Measurements from ENCODE around the gene SLC4A1.

SLC4A1 gene

GRCh38 chr17:44277976-44278375, 10.0 kb upstream of the SLC4A1 start:
- no peak for DNase-seq (ENCODE audit: low spot score in 2 of 2)
- in situ Hi-C loops (cut with MboI; ENCODE audit: low sequenced_read_pairs), result no loop called here

DNA sequence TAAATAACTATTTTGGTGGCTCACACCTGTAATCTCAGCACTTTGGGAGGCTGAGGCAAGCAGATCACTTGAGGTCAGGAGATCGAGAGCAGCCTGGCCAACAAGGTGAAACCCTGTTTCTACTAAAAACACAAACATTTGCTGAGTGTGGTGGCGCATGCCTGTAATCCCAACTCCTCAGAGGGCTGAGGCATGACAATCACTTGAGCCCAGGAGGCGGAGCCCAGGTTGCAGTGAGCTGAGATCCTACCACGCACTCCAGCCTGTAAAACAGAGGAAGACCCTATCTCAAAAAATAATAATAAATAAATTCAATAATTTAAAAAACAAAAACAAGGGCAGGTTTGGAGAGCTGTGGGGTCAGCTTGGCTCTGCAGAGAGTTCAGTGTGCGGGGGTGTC, 5.7 kb upstream of the SLC4A1 start:
- no peak for DNase-seq (ENCODE audit: low spot score in 2 of 2)
- in situ Hi-C loops (cut with MboI; ENCODE audit: low sequenced_read_pairs), result no loop called here
- Histone ChIP-seq H3K4me3 (no peak overlapping the region), H3K9me3 (no peaks in the 10 kb centered on the region), H3K4me1 (no peaks in the 10 kb centered on the region), H3K36me3 (replicated peaks) (no peaks in the 10 kb centered on the region), H3K27me3 (ENCODE audit: low read depth) (no peaks in the 10 kb centered on the region)

More at GRCh38 chr17:44277976-44278375, 10.0 kb upstream of the SLC4A1 start:
- Histone ChIP-seq H3K36me3 (replicated peaks) (no peaks in the 10 kb centered on the region), H3K27me3 (ENCODE audit: low read depth) (no peaks in the 10 kb centered on the region), H3K4me1 (no peaks in the 10 kb centered on the region), H3K9me3 (no peaks in the 10 kb centered on the region), H3K4me3 (no peak overlapping the region)

GRCh38 chr17:44272954-44273353, 5.0 kb upstream of the SLC4A1 start:
- Histone ChIP-seq H3K36me3 (replicated peaks) (no peaks in the 10 kb centered on the region), H3K9me3 (no peaks in the 10 kb centered on the region), H3K4me3 (no peak overlapping the region), H3K4me1 (no peaks in the 10 kb centered on the region), H3K27me3 (ENCODE audit: low read depth) (no peaks in the 10 kb centered on the region)
- DNase-seq (ENCODE audit: low spot score in 2 of 2), result no peak
- in situ Hi-C loops (cut with MboI; ENCODE audit: low sequenced_read_pairs), result no loop called here

DNA sequence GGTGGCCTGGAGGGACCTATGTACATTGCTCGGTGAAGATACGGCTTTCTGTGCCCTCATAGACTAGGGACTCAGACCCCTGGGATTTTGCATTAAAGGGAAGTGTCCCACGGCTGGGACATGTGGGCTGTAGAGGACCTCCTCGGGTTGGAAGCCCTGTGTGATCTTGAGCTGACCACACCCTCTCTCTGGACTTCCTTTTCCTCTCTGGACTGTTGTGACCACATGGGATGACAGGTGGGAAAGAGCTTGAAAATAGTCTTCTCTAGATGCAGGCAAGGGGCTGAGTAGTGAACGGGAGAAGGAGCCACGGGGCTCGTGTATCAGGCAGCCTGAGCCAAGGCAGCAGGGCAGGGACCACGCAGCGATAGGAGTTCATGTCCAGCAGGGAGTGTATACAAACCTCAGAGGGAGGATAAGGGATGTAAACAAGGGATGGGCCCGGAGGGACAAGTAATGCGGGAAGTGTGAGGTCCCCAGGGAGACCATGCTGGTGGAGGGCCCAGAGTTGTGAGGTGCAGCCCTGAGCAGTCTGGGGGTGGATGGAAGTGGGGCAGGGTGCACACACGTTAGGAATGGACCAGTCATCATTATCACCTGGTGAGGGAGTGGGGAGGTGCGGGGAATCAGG, 4.5 kb upstream of the SLC4A1 start:
- DNase-seq (ENCODE audit: low spot score in 2 of 2), result no peak
- H3K4me3 ChIP-seq, result no peak overlapping the region
- no peaks in the 10 kb centered on the region for H3K27me3 ChIP-seq (ENCODE audit: low read depth)
- in situ Hi-C loops (cut with MboI; ENCODE audit: low sequenced_read_pairs), result no loop called here
- H3K4me1 ChIP-seq, result no peaks in the 10 kb centered on the region
- no peaks in the 10 kb centered on the region for H3K9me3 ChIP-seq
- no peaks in the 10 kb centered on the region for H3K36me3 ChIP-seq (replicated peaks)

DNA sequence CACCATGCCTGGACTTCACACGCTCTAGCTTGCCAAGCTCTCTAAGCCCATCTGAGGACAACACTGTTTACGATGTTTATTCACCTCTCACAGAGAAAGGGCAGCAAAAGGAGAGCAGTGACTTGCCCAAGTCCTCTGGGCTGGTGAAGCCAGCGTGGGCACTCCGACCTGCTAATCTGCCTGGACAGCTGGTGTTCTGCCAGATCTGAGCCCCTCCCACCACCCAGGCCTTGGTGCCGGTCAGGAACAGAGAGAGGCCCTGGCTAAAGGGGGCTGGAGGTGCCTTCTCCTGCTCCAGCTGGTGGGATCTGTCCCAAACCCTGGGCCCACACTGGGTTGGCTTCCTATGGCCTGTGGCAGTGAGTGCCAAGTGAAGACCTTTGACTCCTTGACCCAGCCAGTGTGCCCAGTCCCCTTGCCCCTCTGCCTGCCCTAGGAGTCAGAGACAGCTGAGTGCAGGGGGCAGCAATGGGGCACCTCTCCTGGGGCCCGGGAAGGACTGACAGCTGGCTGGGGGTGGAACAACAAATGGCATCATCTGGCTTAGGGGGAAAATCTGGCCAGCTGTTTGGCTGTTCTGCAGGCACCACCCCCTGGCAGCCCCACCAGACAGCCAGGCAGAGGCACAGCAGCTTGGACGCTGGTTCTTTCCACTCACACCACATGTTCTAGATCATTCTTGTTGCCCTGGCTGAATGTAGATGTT, 1.8 kb upstream of the SLC4A1 start:
- Histone ChIP-seq H3K27me3 (ENCODE audit: low read depth) (no peaks in the 10 kb centered on the region), H3K9me3 (no peaks in the 10 kb centered on the region), H3K4me3 (no peak overlapping the region), H3K4me1 (no peaks in the 10 kb centered on the region), H3K36me3 (replicated peaks) (no peaks in the 10 kb centered on the region)
- no peak for DNase-seq (ENCODE audit: low spot score in 2 of 2)
- in situ Hi-C loops (cut with MboI; ENCODE audit: low sequenced_read_pairs), result no loop called here

GRCh38 chr17:44268709-44269534, 987 bp upstream of the SLC4A1 start:
- in situ Hi-C loops (cut with MboI; ENCODE audit: low sequenced_read_pairs), result no loop called here
- Histone ChIP-seq H3K36me3 (replicated peaks) (no peaks in the 10 kb centered on the region), H3K4me3 (no peak overlapping the region), H3K9me3 (no peaks in the 10 kb centered on the region), H3K4me1 (no peaks in the 10 kb centered on the region), H3K27me3 (ENCODE audit: low read depth) (no peaks in the 10 kb centered on the region)
- DNase-seq (ENCODE audit: low spot score in 2 of 2), result no peak

- no peak overlapping the region for H3K4me3 ChIP-seq
- peaks cover 6% of the 10 kb centered on the region; the same call in 1 of the 2 replicates for H3K27me3 ChIP-seq (ENCODE audit: low read depth)
- no peaks in the 10 kb centered on the region for H3K9me3 ChIP-seq
- no peak for DNase-seq (ENCODE audit: low spot score in 2 of 2)
- H3K4me1 ChIP-seq, result no peaks in the 10 kb centered on the region
- no peaks in the 10 kb centered on the region for H3K36me3 ChIP-seq (replicated peaks)
- in situ Hi-C loops (cut with MboI; ENCODE audit: low sequenced_read_pairs), result no loop called here
Measured at GRCh38 chr17:44267165-44267455, 825 bp downstream of the SLC4A1 start.

DNA sequence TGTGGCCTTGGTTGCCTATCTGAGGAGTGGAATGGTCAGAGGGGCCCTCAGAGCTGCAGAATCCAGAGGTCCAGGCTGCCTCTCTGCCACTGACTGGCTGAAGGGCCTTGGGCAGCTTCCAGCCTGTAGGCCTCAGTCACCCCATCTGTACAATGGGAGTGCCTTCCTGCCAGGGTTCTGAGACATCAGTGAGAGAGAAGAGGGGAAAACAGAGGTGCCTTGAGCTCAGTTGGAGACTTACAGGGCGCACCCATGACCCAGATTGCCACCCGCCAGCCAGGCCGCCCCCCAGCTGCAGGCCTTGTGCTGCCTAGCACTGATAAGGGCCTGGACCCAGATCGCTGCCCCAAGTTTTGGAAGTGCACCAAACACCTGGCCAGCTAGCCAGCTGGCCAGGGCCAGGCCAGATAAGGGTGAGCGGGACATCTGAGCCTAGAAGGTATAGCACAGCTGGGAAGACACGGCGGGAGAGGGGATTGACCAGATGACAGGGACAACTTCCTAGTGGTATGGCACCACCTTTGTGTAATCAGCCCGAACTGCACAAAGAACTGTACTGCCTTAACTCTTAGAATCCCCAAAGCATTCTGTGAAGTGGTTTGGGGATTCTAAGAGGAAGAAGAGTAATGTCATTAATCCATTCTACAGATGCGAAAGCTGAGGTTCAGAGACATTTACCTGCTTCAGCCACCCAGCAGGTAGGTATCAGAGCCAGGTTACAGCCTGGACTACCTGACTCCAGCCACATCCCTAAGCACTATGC, 1.4 kb downstream of the SLC4A1 start:
- Histone ChIP-seq H3K4me1 (no peaks in the 10 kb centered on the region), H3K9me3 (no peaks in the 10 kb centered on the region), H3K36me3 (replicated peaks) (no peaks in the 10 kb centered on the region), H3K4me3 (no peak overlapping the region), H3K27me3 (ENCODE audit: low read depth) (peaks cover 6% of the 10 kb centered on the region; the same call in 1 of the 2 replicates)
- DNase-seq (ENCODE audit: low spot score in 2 of 2), result no peak
- in situ Hi-C loops (cut with MboI; ENCODE audit: low sequenced_read_pairs), result no loop called here

- Histone ChIP-seq H3K9me3 (no peaks in the 10 kb centered on the region), H3K4me3 (no peak overlapping the region), H3K4me1 (no peaks in the 10 kb centered on the region), H3K27me3 (ENCODE audit: low read depth) (peaks cover 6% of the 10 kb centered on the region; the same call in 1 of the 2 replicates), H3K36me3 (replicated peaks) (no peaks in the 10 kb centered on the region)
- DNase-seq (ENCODE audit: low spot score in 2 of 2), result no peak
- in situ Hi-C loops (cut with MboI; ENCODE audit: low sequenced_read_pairs), result no loop called here
Measured at GRCh38 chr17:44263345-44263902, 4.5 kb downstream of the SLC4A1 start.

GRCh38 chr17:44262654-44263225, 5.2 kb downstream of the SLC4A1 start:
- H3K4me3 ChIP-seq, result no peak overlapping the region
- H3K27me3 ChIP-seq (ENCODE audit: low read depth), result peaks cover 6% of the 10 kb centered on the region; the same call in 1 of the 2 replicates
- no peaks in the 10 kb centered on the region for H3K4me1 ChIP-seq
- in situ Hi-C loops (cut with MboI; ENCODE audit: low sequenced_read_pairs), result no loop called here
- no peaks in the 10 kb centered on the region for H3K36me3 ChIP-seq (replicated peaks)
- H3K9me3 ChIP-seq, result no peaks in the 10 kb centered on the region
- no peak for DNase-seq (ENCODE audit: low spot score in 2 of 2)

DNA sequence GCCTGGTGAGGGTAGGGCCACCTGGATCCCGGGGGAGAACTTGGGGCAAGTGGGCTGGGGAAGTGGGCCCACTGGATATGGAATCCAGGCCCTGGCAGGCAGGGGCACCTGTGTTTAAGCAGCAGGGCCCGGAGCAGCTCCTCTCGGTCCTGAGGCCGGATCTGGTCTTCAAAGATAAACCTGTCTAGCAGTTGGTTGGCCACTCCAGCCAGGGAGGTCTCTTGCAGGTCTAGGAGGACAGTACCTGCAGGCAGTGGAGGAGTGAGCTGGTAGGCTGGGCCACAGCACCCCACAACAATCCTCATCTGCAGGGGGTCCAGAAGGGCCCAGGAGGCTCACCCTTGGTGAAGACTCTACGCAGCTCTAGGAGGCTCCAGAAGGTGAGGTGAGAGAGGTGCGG, 7.6 kb downstream of the SLC4A1 start:
- H3K36me3 ChIP-seq (replicated peaks), result no peaks in the 10 kb centered on the region
- peaks cover 9% of the 10 kb centered on the region; the same call in 1 of the 2 replicates for H3K27me3 ChIP-seq (ENCODE audit: low read depth)
- no peak for DNase-seq (ENCODE audit: low spot score in 2 of 2)
- no peak overlapping the region for H3K4me3 ChIP-seq
- no peaks in the 10 kb centered on the region for H3K9me3 ChIP-seq
- no peaks in the 10 kb centered on the region for H3K4me1 ChIP-seq
- in situ Hi-C loops (cut with MboI; ENCODE audit: low sequenced_read_pairs), result no loop called here

GRCh38 chr17:44258811-44259351, 9.1 kb downstream of the SLC4A1 start:
- DNase-seq (ENCODE audit: low spot score in 2 of 2), result no peak
- no peaks in the 10 kb centered on the region for H3K9me3 ChIP-seq
- in situ Hi-C loops (cut with MboI; ENCODE audit: low sequenced_read_pairs), result no loop called here
- no peak overlapping the region for H3K4me3 ChIP-seq
- H3K36me3 ChIP-seq (replicated peaks), result no peaks in the 10 kb centered on the region
- no peaks in the 10 kb centered on the region for H3K4me1 ChIP-seq
- H3K27me3 ChIP-seq (ENCODE audit: low read depth), result peaks cover 9% of the 10 kb centered on the region; the same call in 1 of the 2 replicates

Data from HAP-1 (cell line).